Activated CD4-positive, alpha-beta T cell treated with anti-CD3 and anti-CD28 coated beads, Interleukin-2, amount 10 ng/mL, durations not matched to agents 7 days and 5 days (primary cell): ENCODE data around the gene P2RX7. TPM values are rescaled to one million over a fixed set of nuclear protein-coding genes. Genes with fewer than 3 reads are reported as not detected.

Experiments used
- CTCF ChIA-PET: fragments of 350-600 bp; sonication (Branson Sonifier 250); formaldehyde crosslinking; loops from one replicate; lab custom pipeline; 2021; ENCODE audit warnings: antibody characterized with exemption; lab: Charles Lee
- POLR2A ChIA-PET: fragments of 350-600 bp; sonication (Branson Sonifier 250); formaldehyde crosslinking; loops from one replicate; lab custom pipeline; 2021; ENCODE audit warnings: antibody characterized with exemption; lab: Charles Lee
- DNase-seq: peaks from one replicate; pipeline ENCODE4 v3.0.0-alpha.2; 2020
- H3K27ac Mint-ChIP-seq: one replicate; pipeline ENCODE4 v1.8.0; 2021; ENCODE audit warnings: mild to moderate bottlenecking, moderate library complexity, mixed read lengths
- H3K27me3 Mint-ChIP-seq: one replicate; pipeline ENCODE4 v1.8.0; 2021; ENCODE audit warnings: mixed read lengths
- H3K36me3 Mint-ChIP-seq: one replicate; pipeline ENCODE4 v1.8.0; 2021; ENCODE audit warnings: low read depth, mixed read lengths
- H3K4me1 Mint-ChIP-seq: one replicate; pipeline ENCODE4 v1.8.0; 2021; ENCODE audit warnings: mixed read lengths
- H3K4me3 Mint-ChIP-seq: one replicate; pipeline ENCODE4 v1.8.0; 2021; ENCODE audit warnings: mild to moderate bottlenecking, moderate library complexity, mixed read lengths
- H3K9me3 Mint-ChIP-seq: one replicate; pipeline ENCODE4 v1.8.0; 2021; ENCODE audit warnings: mixed read lengths
- total RNA-seq, 2 experiments: library from RNA; stranded (reverse); gene quantifications; one replicate each; pipeline ENCODE4 v1.2.3, GENCODE V29; 2021

P2RX7 gene
- total RNA-seq, 2 experiments from 2014 or later: 19.8 to 21.4 TPM

- POLR2A ChIA-PET: no interaction called here
- Mint-ChIP-seq H3K4me3 (peak overlapping the region; percentile 72), H3K27ac (peak overlapping the region; percentile 91), H3K27me3 (peaks cover 9% of the 10 kb centered on the region), H3K36me3 (peaks cover 4% of the 10 kb centered on the region), H3K9me3 (peaks cover 15% of the 10 kb centered on the region), H3K4me1 (peaks cover 65% of the 10 kb centered on the region)
- DNase-seq: no peak
- CTCF ChIA-PET: interaction anchor here (1.0 to 3.0 kb wide), 4 partner anchors 24 to 87 kb away, joined by 3 to 8 read pairs (median 4); no protein-coding TSS in a partner anchor
Measured at GRCh38 chr12:121092034-121092433, 40.6 kb upstream of the P2RX7 start.

GRCh38 chr12:121093487-121093891 lies 39.2 kb upstream of the P2RX7 start:
- ChIA-PET POLR2A (no interaction called here), CTCF (interaction anchor here (1.3 to 3.0 kb wide), 3 partner anchors 33 to 445 kb away, joined by 3 to 8 read pairs (median 3); no protein-coding TSS in a partner anchor)
- Mint-ChIP-seq H3K27ac (no peak overlapping the region), H3K4me3 (no peak overlapping the region), H3K27me3 (peaks cover 9% of the 10 kb centered on the region), H3K4me1 (peaks cover 50% of the 10 kb centered on the region), H3K9me3 (peaks cover 15% of the 10 kb centered on the region), H3K36me3 (peaks cover 4% of the 10 kb centered on the region)
- no peak for DNase-seq

GRCh38 chr12:121095544-121096198 lies 37.0 kb upstream of the P2RX7 start:
- peaks cover 15% of the 10 kb centered on the region for H3K27me3 Mint-ChIP-seq
- H3K27ac Mint-ChIP-seq: peak overlapping the region; percentile 83
- ChIA-PET CTCF (interaction anchor here (0.6 to 2.4 kb wide), 9 partner anchors 11 to 233 kb away, joined by 3 to 12 read pairs (median 3); no protein-coding TSS in a partner anchor), POLR2A (no interaction called here)
- H3K36me3 Mint-ChIP-seq: peaks cover 6% of the 10 kb centered on the region
- DNase-seq: peak; percentile 80
- peak overlapping the region; percentile 64 for H3K4me3 Mint-ChIP-seq
- H3K4me1 Mint-ChIP-seq: peaks cover 47% of the 10 kb centered on the region
- H3K9me3 Mint-ChIP-seq: peaks cover 17% of the 10 kb centered on the region

GRCh38 chr12:121096199-121096798 lies 36.4 kb upstream of the P2RX7 start:
- H3K4me1 Mint-ChIP-seq: peaks cover 43% of the 10 kb centered on the region
- no peak for DNase-seq
- peaks cover 6% of the 10 kb centered on the region for H3K36me3 Mint-ChIP-seq
- H3K27me3 Mint-ChIP-seq: peaks cover 15% of the 10 kb centered on the region
- H3K4me3 Mint-ChIP-seq: peak overlapping the region; percentile 64
- peaks cover 17% of the 10 kb centered on the region for H3K9me3 Mint-ChIP-seq
- CTCF ChIA-PET: interaction anchor here (0.6 to 2.4 kb wide), 9 partner anchors 11 to 232 kb away, joined by 3 to 12 read pairs (median 3); no protein-coding TSS in a partner anchor
- POLR2A ChIA-PET: no interaction called here
- no peak overlapping the region for H3K27ac Mint-ChIP-seq

GRCh38 chr12:121099779-121100178 lies 32.9 kb upstream of the P2RX7 start:
- peaks cover 2% of the 10 kb centered on the region for H3K36me3 Mint-ChIP-seq
- peaks cover 14% of the 10 kb centered on the region for H3K27me3 Mint-ChIP-seq
- no peak overlapping the region for H3K27ac Mint-ChIP-seq
- DNase-seq: no peak
- H3K9me3 Mint-ChIP-seq: peaks cover 8% of the 10 kb centered on the region
- peaks cover 15% of the 10 kb centered on the region for H3K4me1 Mint-ChIP-seq
- H3K4me3 Mint-ChIP-seq: no peak overlapping the region
- POLR2A ChIA-PET: no interaction called here
- CTCF ChIA-PET: interaction anchor here (0.5 to 0.7 kb wide), 3 partner anchors 10 to 985 kb away, joined by 4 to 5 read pairs (median 5); no protein-coding TSS in a partner anchor

GRCh38 chr12:121102307-121102706 lies 30.4 kb upstream of the P2RX7 start:
- Mint-ChIP-seq H3K9me3 (peaks cover 12% of the 10 kb centered on the region), H3K27me3 (peaks cover 9% of the 10 kb centered on the region), H3K4me1 (no peaks in the 10 kb centered on the region), H3K36me3 (peaks cover 2% of the 10 kb centered on the region), H3K4me3 (no peak overlapping the region), H3K27ac (no peak overlapping the region)
- ChIA-PET POLR2A (no interaction called here), CTCF (interaction anchor here (0.5 to 1.1 kb wide), 2 partner anchors 22 to 83 kb away, joined by 3 read pairs; no protein-coding TSS in a partner anchor)
- no peak for DNase-seq

GRCh38 chr12:121107681-121108080 lies 25.0 kb upstream of the P2RX7 start:
- ChIA-PET POLR2A (no interaction called here), CTCF (no interaction called here)
- H3K27ac Mint-ChIP-seq: no peak overlapping the region
- H3K4me3 Mint-ChIP-seq: no peak overlapping the region
- peaks cover 4% of the 10 kb centered on the region for H3K4me1 Mint-ChIP-seq
- H3K27me3 Mint-ChIP-seq: no peaks in the 10 kb centered on the region
- H3K9me3 Mint-ChIP-seq: peaks cover 10% of the 10 kb centered on the region
- no peak for DNase-seq
- H3K36me3 Mint-ChIP-seq: no peaks in the 10 kb centered on the region

GRCh38 chr12:121108492-121108891 lies 24.2 kb upstream of the P2RX7 start:
- H3K27ac Mint-ChIP-seq: no peak overlapping the region
- H3K4me3 Mint-ChIP-seq: no peak overlapping the region
- H3K9me3 Mint-ChIP-seq: peaks cover 10% of the 10 kb centered on the region
- H3K36me3 Mint-ChIP-seq: no peaks in the 10 kb centered on the region
- DNase-seq: no peak
- CTCF ChIA-PET: no interaction called here
- H3K27me3 Mint-ChIP-seq: no peaks in the 10 kb centered on the region
- peaks cover 8% of the 10 kb centered on the region for H3K4me1 Mint-ChIP-seq
- POLR2A ChIA-PET: no interaction called here

- Mint-ChIP-seq H3K27ac (no peak overlapping the region), H3K9me3 (no peaks in the 10 kb centered on the region), H3K4me3 (no peak overlapping the region), H3K4me1 (peaks cover 8% of the 10 kb centered on the region), H3K36me3 (no peaks in the 10 kb centered on the region), H3K27me3 (no peaks in the 10 kb centered on the region)
- DNase-seq: peak; percentile 71
- POLR2A ChIA-PET: no interaction called here
- CTCF ChIA-PET: interaction anchor here (0.8 to 1.6 kb wide), 4 partner anchors 8 to 61 kb away, joined by 3 to 4 read pairs (median 3); no protein-coding TSS in a partner anchor
Measured at GRCh38 chr12:121110211-121110940, 22.3 kb upstream of the P2RX7 start.

- Mint-ChIP-seq H3K27ac (no peak overlapping the region), H3K4me3 (no peak overlapping the region), H3K4me1 (peaks cover 8% of the 10 kb centered on the region), H3K27me3 (peaks cover 2% of the 10 kb centered on the region), H3K36me3 (no peaks in the 10 kb centered on the region), H3K9me3 (no peaks in the 10 kb centered on the region)
- POLR2A ChIA-PET: no interaction called here
- CTCF ChIA-PET: interaction anchor here (1.0 to 1.4 kb wide), 3 partner anchors 15 to 67 kb away, joined by 3 to 4 read pairs (median 3); no protein-coding TSS in a partner anchor
- DNase-seq: no peak
Measured at GRCh38 chr12:121111684-121112083, 21.0 kb upstream of the P2RX7 start.

GRCh38 chr12:121112496-121112895 lies 20.2 kb upstream of the P2RX7 start:
- Mint-ChIP-seq H3K9me3 (no peaks in the 10 kb centered on the region), H3K27ac (no peak overlapping the region), H3K27me3 (peaks cover 2% of the 10 kb centered on the region), H3K36me3 (no peaks in the 10 kb centered on the region), H3K4me1 (peaks cover 8% of the 10 kb centered on the region), H3K4me3 (no peak overlapping the region)
- ChIA-PET POLR2A (no interaction called here), CTCF (interaction anchor here (1.0 to 1.4 kb wide), 2 partner anchors 52 to 68 kb away, joined by 3 to 4 read pairs; no protein-coding TSS in a partner anchor)
- no peak for DNase-seq

GRCh38 chr12:121113057-121113456 lies 19.6 kb upstream of the P2RX7 start:
- H3K36me3 Mint-ChIP-seq: no peaks in the 10 kb centered on the region
- ChIA-PET CTCF (interaction anchor here (1.3 kb wide), 1 partner anchor 53 kb away, joined by 3 read pairs; no protein-coding TSS in a partner anchor), POLR2A (no interaction called here)
- no peak overlapping the region for H3K4me3 Mint-ChIP-seq
- H3K27ac Mint-ChIP-seq: no peak overlapping the region
- H3K27me3 Mint-ChIP-seq: peaks cover 2% of the 10 kb centered on the region
- DNase-seq: no peak
- peaks cover 8% of the 10 kb centered on the region for H3K4me1 Mint-ChIP-seq
- no peaks in the 10 kb centered on the region for H3K9me3 Mint-ChIP-seq
